ENCODE data around the gene STK39.

DNA sequence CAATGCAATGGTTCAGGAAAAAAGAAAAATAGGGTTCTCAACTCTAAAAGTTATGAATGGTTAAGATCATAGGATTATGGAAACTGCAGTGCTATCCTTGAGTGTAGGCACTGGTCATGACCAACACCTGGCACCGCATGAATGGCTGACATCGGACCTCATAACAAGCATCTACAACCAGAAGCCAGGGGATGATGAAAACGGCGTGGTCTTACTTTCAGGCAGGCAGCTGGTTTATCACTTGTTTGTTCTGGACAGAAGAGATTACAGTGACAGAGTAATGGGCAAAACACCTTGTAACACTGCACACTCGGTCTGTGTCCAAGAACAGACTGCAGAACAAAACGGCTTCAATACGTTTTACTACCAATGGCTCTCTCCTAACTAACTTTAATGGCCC is 132.8 kb downstream of the STK39 start:
- TF ChIP-seq POLR2A (IDR thresholded peaks at IDR 0.05; ENCODE audit: low read length) (no peak), JUN (IDR thresholded peaks at IDR 0.05) (no peak), BHLHE40 (IDR thresholded peaks at IDR 0.05; ENCODE audit: low read depth, low read length) (no peak), EP300 (IDR thresholded peaks at IDR 0.05) (no peak), RFX5 (IDR thresholded peaks at IDR 0.05) (no peak), MYC (IDR thresholded peaks at IDR 0.05; ENCODE audit: borderline replicate concordance, low read length) (no peak), CEBPB (IDR thresholded peaks at IDR 0.05) (no peak), KDM1A (IDR thresholded peaks at IDR 0.05; ENCODE audit: low read depth) (no peak), ZFP36 (IDR thresholded peaks at IDR 0.05; ENCODE audit: borderline replicate concordance, partially characterized antibody) (no peak)
- TF ChIP-seq, protein P1, sequence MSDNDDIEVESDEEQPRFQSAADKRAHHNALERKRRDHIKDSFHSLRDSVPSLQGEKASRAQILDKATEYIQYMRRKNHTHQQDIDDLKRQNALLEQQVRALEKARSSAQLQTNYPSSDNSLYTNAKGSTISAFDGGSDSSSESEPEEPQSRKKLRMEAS (IDR thresholded peaks at IDR 0.05), result no peak
- TF ChIP-seq, protein P2, sequence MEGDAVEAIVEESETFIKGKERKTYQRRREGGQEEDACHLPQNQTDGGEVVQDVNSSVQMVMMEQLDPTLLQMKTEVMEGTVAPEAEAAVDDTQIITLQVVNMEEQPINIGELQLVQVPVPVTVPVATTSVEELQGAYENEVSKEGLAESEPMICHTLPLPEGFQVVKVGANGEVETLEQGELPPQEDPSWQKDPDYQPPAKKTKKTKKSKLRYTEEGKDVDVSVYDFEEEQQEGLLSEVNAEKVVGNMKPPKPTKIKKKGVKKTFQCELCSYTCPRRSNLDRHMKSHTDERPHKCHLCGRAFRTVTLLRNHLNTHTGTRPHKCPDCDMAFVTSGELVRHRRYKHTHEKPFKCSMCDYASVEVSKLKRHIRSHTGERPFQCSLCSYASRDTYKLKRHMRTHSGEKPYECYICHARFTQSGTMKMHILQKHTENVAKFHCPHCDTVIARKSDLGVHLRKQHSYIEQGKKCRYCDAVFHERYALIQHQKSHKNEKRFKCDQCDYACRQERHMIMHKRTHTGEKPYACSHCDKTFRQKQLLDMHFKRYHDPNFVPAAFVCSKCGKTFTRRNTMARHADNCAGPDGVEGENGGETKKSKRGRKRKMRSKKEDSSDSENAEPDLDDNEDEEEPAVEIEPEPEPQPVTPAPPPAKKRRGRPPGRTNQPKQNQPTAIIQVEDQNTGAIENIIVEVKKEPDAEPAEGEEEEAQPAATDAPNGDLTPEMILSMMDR (IDR thresholded peaks at IDR 0.05), result no peak
- TF ChIP-seq, protein P3, sequence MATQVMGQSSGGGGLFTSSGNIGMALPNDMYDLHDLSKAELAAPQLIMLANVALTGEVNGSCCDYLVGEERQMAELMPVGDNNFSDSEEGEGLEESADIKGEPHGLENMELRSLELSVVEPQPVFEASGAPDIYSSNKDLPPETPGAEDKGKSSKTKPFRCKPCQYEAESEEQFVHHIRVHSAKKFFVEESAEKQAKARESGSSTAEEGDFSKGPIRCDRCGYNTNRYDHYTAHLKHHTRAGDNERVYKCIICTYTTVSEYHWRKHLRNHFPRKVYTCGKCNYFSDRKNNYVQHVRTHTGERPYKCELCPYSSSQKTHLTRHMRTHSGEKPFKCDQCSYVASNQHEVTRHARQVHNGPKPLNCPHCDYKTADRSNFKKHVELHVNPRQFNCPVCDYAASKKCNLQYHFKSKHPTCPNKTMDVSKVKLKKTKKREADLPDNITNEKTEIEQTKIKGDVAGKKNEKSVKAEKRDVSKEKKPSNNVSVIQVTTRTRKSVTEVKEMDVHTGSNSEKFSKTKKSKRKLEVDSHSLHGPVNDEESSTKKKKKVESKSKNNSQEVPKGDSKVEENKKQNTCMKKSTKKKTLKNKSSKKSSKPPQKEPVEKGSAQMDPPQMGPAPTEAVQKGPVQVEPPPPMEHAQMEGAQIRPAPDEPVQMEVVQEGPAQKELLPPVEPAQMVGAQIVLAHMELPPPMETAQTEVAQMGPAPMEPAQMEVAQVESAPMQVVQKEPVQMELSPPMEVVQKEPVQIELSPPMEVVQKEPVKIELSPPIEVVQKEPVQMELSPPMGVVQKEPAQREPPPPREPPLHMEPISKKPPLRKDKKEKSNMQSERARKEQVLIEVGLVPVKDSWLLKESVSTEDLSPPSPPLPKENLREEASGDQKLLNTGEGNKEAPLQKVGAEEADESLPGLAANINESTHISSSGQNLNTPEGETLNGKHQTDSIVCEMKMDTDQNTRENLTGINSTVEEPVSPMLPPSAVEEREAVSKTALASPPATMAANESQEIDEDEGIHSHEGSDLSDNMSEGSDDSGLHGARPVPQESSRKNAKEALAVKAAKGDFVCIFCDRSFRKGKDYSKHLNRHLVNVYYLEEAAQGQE (IDR thresholded peaks at IDR 0.05), result no peak

Data from A549 (cell line).